NCI-H774 (cell line): ENCODE data around the gene NAIP.
"Not testable (repeated sequence)": the region's sequence is repeated elsewhere in the genome, so short reads cannot be mapped to it uniquely, and the experiment has no call there.

Experiments
- DNase-seq: peaks from one replicate; lab custom pipeline; 2025; lab: John Stamatoyannopoulos, UW

The NAIP gene

GRCh38 chr5:71025289-71025953 is at the start of gene NAIP:
Gene NAIP (minus strand): TSS chr5:71025339. CDS start chr5:71012915, 12,424 bp downstream.
- DNase-seq: not testable (repeated sequence)

GRCh38 chr5:71067262-71067928 is 42.3 kb upstream of the NAIP start, which contains the start of gene GTF2H2:
Gene GTF2H2 (minus strand): TSS chr5:71067676. CDS start chr5:71062763, 4,913 bp downstream.
- not testable (repeated sequence) for DNase-seq

- not testable (repeated sequence) for DNase-seq
These were observed 36.2 kb upstream of the NAIP start for GRCh38 chr5:71061322-71061721.

- DNase-seq: not testable (repeated sequence)
These were observed 34.3 kb upstream of the NAIP start for GRCh38 chr5:71059426-71059825.

GRCh38 chr5:71044808-71045207 is 19.7 kb upstream of the NAIP start:
- DNase-seq: not testable (repeated sequence)

- not testable (repeated sequence) for DNase-seq
These were observed 19.0 kb upstream of the NAIP start for GRCh38 chr5:71044128-71044527.

GRCh38 chr5:71031046-71031776 is 6.1 kb upstream of the NAIP start:
- not testable (repeated sequence) for DNase-seq

- DNase-seq: not testable (repeated sequence)
These were observed 4.5 kb downstream of the NAIP start for GRCh38 chr5:71020643-71021042.

- DNase-seq: not testable (repeated sequence)
These were observed 6.6 kb downstream of the NAIP start for GRCh38 chr5:71018376-71019005.

GRCh38 chr5:71014176-71014575 is 11.0 kb downstream of the NAIP start:
- no peak for DNase-seq

- DNase-seq: no peak
These were observed 11.6 kb downstream of the NAIP start for GRCh38 chr5:71013575-71013974.

GRCh38 chr5:71011194-71011792 is 13.8 kb downstream of the NAIP start:
- no peak for DNase-seq

- not testable (repeated sequence) for DNase-seq
These were observed 18.2 kb downstream of the NAIP start for GRCh38 chr5:71006983-71007382.

GRCh38 chr5:70984882-70985281 is 40.3 kb downstream of the NAIP start:
- DNase-seq: not testable (repeated sequence)

GRCh38 chr5:70967220-70967619 is 57.9 kb downstream of the NAIP start:
- DNase-seq: not testable (repeated sequence)

- not testable (repeated sequence) for DNase-seq
These were observed 60.6 kb downstream of the NAIP start for GRCh38 chr5:70964531-70964930.

GRCh38 chr5:70953068-70953467 is 72.1 kb downstream of the NAIP start:
- not testable (repeated sequence) for DNase-seq

- DNase-seq: not testable (repeated sequence)
These were observed 92.6 kb downstream of the NAIP start for GRCh38 chr5:70932560-70932959.

- DNase-seq: not testable (repeated sequence)
These were observed 93.3 kb downstream of the NAIP start for GRCh38 chr5:70931709-70932368.

- DNase-seq: not testable (repeated sequence)
These were observed 100.0 kb downstream of the NAIP start for GRCh38 chr5:70925211-70925562.
